Fibroblast of skin of left biceps (primary cell): ENCODE results near the gene PARD6A.
"Not testable (repeated sequence)": the region's sequence is repeated elsewhere in the genome, so short reads cannot be mapped to it uniquely, and the experiment has no call there.

Source experiments
- DNase-seq, 2 experiments: peaks; one replicate each; pipeline ENCODE4 v3.0.0-alpha.2; 2013; ENCODE audit warnings: low read depth in 2 of 2

Gene PARD6A

GRCh38 chr16:67685388-67686112 lies 24.8 kb downstream of the PARD6A start:
- DNase-seq = no peak

- DNase-seq = not testable (repeated sequence)
Measured at GRCh38 chr16:67693517-67694285, 32.9 kb downstream of the PARD6A start.

- no peak for DNase-seq
Measured at GRCh38 chr16:67694611-67695010, 33.9 kb downstream of the PARD6A start.

GRCh38 chr16:67697422-67698185 lies 36.8 kb downstream of the PARD6A start:
- DNase-seq = no peak

- no peak for DNase-seq
Measured at GRCh38 chr16:67699265-67699664, 38.5 kb downstream of the PARD6A start.

- DNase-seq = no peak
Measured at GRCh38 chr16:67701420-67701819, 40.7 kb downstream of the PARD6A start.

- DNase-seq = no peak
Measured at GRCh38 chr16:67702130-67702529, 41.4 kb downstream of the PARD6A start.

GRCh38 chr16:67703626-67704025 lies 42.9 kb downstream of the PARD6A start:
- DNase-seq = no peak

- no peak for DNase-seq
Measured at GRCh38 chr16:67704110-67704509, 43.4 kb downstream of the PARD6A start.

GRCh38 chr16:67707210-67707609 lies 46.5 kb downstream of the PARD6A start:
- no peak for DNase-seq

GRCh38 chr16:67707790-67708189 lies 47.0 kb downstream of the PARD6A start:
- no peak for DNase-seq

- no peak for DNase-seq
Measured at GRCh38 chr16:67708368-67708771, 47.6 kb downstream of the PARD6A start.

- no peak for DNase-seq
Measured at GRCh38 chr16:67709050-67709449, 48.3 kb downstream of the PARD6A start.

- DNase-seq = no peak
Measured at GRCh38 chr16:67710607-67711006, 49.8 kb downstream of the PARD6A start.
